Erythroblast (primary cell): ENCODE measurements around the gene ARHGAP4.

Experiments used
- DNase-seq, 2 experiments: peaks; one replicate each; lab custom pipeline; 2025; lab: John Stamatoyannopoulos, UW
- GATA1 ChIP-seq: IDR thresholded peaks from 2 replicates; pipeline ENCODE4 v1.6.1; 2011; ENCODE audit warnings: low read depth, mild to moderate bottlenecking, control low read depth, low read length, moderate library complexity
- POLR2A ChIP-seq: IDR thresholded peaks from 2 replicates; pipeline ENCODE4 v1.6.1; 2011; ENCODE audit warnings: mild to moderate bottlenecking, low read length

The ARHGAP4 gene

GRCh38 chrX:153885968-153886903 lies 39.8 kb downstream of the ARHGAP4 start, which contains the start of gene L1CAM:
Gene L1CAM, minus strand, starts transcription at chrX:153886173. Its CDS starts 10,337 bp downstream, at chrX:153875836.
- no peak for DNase-seq

DNA sequence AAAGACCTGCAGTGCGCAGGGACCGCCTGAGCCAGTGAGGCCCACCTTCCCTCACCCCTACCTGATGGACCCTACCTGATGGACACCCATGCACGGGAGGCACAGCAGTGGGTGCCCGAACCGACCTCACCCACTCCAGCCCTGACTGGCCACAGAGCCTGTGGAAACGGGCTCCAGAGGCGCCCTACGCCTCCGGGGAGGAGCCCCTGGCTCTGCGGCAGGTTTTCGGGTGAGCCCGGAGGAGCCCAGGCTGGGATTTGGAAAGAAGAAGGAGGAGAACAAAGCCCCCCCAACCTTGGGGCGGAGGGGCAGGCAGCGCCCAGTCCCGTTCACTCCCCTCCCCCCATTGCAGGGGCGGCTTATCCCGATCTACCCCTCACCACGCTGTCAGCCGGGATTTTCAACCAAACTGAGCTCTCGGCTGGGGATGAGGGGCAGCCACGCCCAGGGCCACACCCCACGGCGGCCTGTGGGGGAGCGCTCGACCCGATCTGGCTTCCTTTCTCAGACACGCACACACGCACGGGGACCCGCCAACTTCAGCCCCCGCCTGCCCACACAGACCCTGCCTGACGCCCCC lies 40.8 kb downstream of the ARHGAP4 start:
- no peak for DNase-seq
- TF ChIP-seq POLR2A (no peak), GATA1 (no peak)

More at GRCh38 chrX:153885968-153886903, 39.8 kb downstream of the ARHGAP4 start, which contains the start of gene L1CAM:
- TF ChIP-seq GATA1 (no peak), POLR2A (no peak)

DNA sequence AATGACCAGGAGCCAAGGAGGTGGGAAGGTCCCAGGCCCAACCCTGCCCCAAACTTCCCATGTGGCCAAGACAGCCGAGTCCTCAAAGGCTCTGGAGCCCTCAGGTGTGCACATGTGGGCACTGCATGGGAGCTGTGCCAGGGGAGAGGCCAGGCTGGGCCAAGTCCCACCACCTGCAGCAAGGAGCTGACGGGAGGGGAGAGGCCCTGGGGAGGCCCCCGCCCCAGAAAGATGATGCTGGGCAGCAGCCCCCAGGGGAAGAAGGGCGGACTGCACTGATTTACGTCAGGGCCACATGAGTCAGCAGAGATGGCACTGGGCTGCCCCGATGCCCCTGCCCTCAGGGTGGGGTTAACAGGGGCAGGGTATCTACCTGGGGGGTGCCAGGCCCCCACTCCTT lies 41.5 kb downstream of the ARHGAP4 start:
- TF ChIP-seq GATA1 (no peak), POLR2A (no peak)
- DNase-seq: no peak

DNA sequence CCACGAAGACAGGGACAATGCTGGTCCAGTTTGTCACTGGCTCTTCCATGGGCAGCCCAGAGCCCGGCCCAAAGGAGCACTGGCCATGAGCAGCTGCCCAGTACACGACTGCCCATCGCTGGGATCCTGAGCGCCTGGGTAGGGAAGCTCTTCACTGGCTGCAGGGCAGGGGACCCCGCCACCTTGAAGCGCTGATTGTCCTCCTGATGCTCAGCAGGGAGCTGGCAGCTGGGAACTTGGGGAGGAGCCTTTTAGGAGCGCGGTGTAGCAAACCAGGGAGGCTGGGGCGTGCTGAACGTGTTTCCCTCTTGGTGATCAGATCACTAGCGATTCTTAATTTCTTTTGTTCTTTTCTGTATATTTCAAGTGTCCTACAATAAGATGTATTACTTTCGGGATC lies 41.9 kb downstream of the ARHGAP4 start:
- no peak for TF ChIP-seq POLR2A
- no peak for TF ChIP-seq GATA1
- no peak for DNase-seq

- DNase-seq: no peak
- TF ChIP-seq GATA1 (no peak), POLR2A (no peak)
Measured at GRCh38 chrX:153883163-153883843, 42.8 kb downstream of the ARHGAP4 start.

DNA sequence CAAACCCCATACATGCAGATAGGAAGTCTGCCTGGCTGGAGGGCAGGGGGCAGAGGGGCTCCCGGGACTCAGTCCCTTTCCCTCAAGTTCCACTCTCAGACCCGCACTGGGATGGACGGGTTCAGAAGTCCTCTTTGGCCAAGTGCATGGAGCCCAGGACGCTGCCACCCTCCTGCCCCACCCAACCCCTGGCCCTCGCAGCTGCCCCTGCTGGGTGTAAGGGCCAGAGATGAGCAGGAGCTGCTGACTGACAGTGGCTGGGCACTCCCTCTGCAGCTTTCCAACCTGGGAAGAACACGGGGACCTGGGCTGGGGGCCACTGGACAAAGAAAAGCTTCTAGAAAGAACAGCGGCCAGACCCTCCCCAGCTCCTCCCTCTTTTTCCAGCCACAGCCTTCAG lies 43.5 kb downstream of the ARHGAP4 start:
- TF ChIP-seq GATA1 (no peak), POLR2A (no peak)

DNA sequence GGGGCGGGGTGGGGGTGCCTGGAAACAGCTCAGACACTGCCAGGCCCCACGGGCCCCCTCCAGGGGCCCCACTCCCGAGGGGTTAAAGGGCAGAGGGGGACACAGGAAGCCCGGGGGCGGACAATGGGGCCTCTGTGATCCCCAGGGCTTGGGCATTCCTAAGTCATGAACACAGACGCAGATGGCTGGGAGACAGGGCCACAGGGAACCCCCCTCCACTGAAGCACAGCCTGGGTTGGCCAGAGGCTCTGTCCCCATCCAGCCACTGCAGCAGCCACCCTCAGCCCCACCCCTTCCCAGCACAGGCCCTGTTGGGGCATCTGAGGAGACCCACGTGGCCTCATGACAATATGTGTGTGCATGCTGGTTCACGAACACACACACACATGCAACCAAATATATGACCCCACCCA lies 44.0 kb downstream of the ARHGAP4 start:
- no peak for DNase-seq
- no peak for TF ChIP-seq POLR2A
- TF ChIP-seq GATA1: no peak

More for the DNA sequence above, 43.5 kb downstream of the ARHGAP4 start:
- DNase-seq: no peak

DNA sequence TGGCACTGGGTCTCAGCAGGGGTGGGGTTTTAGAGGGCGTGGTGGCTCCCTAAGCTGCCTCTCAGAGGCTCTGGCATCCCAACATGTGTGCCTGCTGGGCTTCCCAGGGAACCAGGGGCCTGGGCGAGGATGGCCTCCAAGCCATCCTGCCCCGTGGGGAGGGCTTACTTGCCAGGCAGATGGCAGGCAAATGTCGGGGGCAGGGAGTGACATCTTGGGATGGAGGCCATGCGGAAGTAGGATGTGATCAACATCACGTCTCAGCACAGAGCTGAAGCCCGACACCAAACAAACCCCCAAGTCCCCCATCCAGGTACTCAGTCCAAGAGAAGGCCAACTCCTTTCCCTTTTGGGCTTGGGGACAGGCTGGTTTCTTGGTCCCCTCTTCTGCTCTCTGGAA lies 44.8 kb downstream of the ARHGAP4 start:
- no peak for DNase-seq
- TF ChIP-seq POLR2A (no peak), GATA1 (no peak)

- TF ChIP-seq POLR2A: no peak
- TF ChIP-seq GATA1: no peak
- DNase-seq: no peak
Measured at GRCh38 chrX:153880440-153880815, 45.6 kb downstream of the ARHGAP4 start.

- DNase-seq: no peak
- TF ChIP-seq GATA1 (no peak), POLR2A (no peak)
Measured at GRCh38 chrX:153879741-153880439, 46.2 kb downstream of the ARHGAP4 start.

DNA sequence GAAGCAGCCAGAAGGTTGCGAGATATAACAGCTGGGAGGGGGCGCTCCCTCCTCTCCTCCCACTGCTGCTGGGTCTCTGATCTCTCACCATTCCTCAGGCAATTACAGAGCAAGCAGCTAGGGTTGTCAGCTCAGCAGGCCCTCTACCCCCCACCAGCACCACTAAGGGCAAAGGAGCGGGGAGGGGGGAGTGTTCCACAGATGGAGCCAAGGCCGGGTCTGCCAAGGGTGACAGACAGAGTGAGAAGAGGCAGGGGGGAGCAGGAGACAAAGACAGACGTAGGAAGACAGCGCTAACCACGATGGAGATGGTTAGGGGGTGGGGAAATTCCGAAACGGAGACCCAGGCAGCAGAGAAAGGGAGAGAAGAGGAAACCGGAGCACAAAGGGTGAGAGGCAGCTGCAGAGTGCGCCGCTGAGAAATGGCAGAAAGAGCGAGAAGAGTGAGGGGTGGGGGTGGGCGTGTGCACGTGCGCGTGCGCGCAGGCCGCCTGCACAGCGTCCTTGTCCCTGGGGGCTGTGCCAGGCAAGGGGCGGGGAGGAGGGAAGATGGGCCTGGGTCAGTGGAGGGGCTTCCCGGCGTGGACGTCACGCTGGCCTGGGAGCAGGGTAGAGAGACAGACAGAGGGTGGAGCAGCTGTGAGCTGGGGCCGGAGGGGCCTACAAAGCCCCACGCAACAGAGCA lies 47.0 kb downstream of the ARHGAP4 start:
- no peak for DNase-seq
- TF ChIP-seq GATA1: no peak

DNA sequence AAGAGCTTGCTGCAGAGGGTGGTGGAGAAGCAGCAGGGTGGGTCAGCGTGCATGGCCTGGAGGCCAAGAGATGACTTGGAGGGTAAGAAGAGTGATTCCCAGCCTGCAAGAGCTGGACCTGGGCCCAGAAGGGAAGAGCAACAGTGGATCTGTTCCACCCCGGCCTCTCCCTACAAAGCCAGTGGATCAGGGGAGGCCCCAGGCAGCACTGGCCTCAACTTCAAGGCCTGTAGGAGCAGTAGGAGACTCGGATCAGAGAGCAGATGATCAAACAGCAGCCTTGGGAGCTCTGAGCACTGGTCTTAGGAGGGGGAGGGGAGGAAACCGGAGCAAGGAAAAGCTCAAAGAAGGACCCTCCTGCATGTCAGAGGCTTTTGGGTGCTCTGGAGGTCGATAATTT lies 47.7 kb downstream of the ARHGAP4 start:
- TF ChIP-seq GATA1 (no peak), POLR2A (no peak)
- no peak for DNase-seq
